GM20000 (cell line): ENCODE measurements around the gene FRS3.

Experiments used
- DNase-seq: peaks from one replicate; pipeline ENCODE4 v3.0.0; 2012; ENCODE audit warnings: low spot score
- TF ChIP-seq, protein P1 (sequence below): IDR thresholded peaks from 2 replicates; pipeline ENCODE4 v1.5.1; 2012; ENCODE audit warnings: mild to moderate bottlenecking, control low read depth; ENCODE audit errors: extremely low read depth, missing control alignments

The FRS3 gene

DNA sequence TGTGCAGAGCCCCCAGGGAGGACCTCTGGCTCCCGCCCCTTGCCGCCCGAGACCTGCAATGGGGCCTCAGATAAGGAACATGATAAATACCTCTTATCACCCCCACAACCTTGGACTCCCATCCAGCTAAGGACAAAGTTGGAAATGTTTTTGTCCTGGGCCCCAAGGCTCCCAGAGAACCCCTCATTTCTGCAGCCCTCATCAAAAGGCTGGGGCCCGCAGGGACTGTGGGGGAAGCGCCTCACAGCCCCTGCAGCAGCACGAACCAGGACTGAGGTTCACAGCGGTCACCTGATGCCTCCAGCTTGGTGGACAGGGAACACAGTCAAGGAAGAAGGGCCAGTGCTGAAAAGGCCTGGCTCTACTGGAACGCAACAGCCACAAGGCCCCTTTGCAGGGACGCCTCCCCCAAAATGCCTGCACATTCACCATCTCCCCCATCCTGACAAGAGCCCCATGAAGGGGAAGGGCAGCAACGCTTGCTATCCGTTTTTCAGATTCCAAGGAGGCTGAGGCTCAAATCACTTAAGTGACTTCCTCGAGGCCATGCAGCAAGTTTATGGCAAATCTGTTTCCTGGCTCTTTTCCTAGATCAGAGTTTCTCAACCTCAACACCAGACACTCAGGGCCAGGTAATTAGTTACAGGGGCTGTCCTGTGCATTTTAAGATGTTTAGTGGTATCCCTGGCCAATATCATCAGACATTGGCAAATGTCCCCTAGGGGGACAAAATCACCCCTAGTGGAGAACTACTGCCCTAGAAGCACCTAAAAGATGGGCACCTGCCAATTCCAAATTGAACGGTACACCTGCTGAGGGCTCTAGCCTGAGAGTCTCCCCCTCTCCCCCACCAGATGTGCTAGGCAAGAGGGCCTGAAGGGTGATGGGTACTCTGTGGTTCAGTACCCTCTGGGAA, 54.9 kb downstream of the FRS3 start:
- TF ChIP-seq, protein P1, sequence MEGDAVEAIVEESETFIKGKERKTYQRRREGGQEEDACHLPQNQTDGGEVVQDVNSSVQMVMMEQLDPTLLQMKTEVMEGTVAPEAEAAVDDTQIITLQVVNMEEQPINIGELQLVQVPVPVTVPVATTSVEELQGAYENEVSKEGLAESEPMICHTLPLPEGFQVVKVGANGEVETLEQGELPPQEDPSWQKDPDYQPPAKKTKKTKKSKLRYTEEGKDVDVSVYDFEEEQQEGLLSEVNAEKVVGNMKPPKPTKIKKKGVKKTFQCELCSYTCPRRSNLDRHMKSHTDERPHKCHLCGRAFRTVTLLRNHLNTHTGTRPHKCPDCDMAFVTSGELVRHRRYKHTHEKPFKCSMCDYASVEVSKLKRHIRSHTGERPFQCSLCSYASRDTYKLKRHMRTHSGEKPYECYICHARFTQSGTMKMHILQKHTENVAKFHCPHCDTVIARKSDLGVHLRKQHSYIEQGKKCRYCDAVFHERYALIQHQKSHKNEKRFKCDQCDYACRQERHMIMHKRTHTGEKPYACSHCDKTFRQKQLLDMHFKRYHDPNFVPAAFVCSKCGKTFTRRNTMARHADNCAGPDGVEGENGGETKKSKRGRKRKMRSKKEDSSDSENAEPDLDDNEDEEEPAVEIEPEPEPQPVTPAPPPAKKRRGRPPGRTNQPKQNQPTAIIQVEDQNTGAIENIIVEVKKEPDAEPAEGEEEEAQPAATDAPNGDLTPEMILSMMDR, result no peak
- no peak for DNase-seq

DNA sequence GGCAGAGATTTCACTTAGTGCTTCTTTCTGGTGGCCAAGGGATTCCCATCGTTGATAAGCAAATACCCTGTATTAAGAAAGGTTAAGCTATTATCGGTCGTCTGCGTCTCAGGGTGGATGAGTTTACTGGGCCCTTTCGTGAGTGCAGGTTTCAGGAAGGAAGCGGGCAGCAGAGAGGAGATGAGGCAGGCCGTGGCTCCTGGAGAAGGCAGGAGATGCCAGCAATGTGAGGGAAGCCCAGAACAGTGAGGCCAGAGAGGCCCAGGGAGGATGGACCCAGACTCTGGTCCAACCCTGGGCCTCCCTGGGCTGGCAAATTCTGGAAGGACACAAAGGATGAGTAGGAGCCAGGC, 55.5 kb downstream of the FRS3 start:
- TF ChIP-seq, protein P1, result no peak
- DNase-seq, result no peak

DNA sequence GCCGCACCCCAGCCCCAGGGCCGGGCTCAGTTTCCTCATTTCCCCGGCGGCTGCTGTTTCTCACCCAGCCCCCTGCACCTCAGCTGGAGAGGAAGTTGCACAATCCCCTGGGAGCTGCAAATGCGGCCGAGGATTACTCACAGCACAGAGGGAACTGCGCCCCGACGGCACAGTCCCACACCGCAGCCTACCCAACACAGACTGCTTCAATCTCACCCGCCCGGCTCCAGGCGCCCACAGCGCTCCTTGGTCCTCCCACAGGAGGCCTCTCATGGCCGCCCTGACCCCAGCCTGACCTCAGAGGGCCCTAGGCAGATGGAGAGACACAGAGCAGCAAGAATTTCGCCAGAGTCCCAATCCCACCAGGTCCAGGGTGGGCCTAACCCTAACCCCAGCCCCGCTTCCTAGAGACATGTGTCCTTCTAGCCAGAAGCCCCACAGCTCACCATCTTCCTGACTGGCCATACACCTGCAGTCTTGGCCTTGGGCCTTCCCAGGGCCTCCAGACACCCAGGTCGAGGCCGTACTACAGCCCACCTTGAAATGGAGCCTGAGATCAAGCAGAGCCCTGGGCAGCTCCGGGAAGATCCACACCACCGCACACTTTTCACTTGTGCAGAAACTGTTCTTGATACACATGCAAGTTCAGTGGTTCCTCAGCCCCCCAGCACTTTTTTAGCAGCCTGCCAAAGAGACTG, 56.0 kb downstream of the FRS3 start:
- TF ChIP-seq, protein P1, result no peak
- peak; percentile 83 for DNase-seq

DNA sequence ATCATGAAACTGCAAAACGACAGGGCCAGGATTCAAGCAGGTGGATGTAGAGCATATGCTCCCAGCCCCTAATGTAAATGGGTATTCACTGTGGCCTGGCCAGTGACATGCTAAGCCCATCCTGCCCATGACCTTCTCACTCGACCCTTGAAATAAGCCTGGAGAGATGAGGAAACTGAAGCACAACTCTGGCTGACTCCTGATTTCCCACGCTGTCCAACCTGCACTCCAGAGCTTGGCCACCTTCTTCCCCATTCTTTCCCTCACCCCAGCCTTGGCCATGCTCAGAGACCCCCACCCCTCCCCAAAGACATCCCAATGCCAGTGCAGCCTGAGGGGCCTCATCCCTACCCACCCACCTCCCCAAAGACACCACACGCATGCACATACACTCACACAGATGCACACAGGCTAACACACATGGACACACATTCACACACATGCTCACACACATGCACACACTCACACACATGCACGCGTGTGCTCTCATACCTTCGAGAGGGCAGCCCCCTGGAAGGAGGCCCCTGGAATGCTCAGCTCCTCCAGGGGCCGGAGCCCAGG, 56.7 kb downstream of the FRS3 start:
- TF ChIP-seq, protein P1, result no peak
- DNase-seq, result no peak

DNA sequence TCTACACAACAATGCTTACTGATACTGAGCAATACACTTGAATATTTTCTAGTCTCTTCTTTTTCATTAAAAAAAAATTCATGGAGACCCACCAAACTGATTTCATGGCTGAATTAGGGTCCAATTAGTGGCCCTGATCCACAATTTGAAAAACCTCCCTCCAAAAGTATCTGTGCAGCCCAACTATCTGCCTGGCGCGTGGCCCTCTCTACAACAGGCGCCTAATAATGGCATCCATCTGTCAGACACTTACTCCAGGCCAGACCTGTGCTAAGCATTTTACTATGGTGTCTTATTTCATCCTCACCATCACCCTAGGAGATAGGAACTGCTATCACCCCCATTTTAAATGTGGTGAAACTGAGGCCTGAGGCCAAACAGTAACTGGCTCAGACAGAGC, 58.3 kb downstream of the FRS3 start:
- no peak for DNase-seq
- TF ChIP-seq, protein P1, result no peak

DNA sequence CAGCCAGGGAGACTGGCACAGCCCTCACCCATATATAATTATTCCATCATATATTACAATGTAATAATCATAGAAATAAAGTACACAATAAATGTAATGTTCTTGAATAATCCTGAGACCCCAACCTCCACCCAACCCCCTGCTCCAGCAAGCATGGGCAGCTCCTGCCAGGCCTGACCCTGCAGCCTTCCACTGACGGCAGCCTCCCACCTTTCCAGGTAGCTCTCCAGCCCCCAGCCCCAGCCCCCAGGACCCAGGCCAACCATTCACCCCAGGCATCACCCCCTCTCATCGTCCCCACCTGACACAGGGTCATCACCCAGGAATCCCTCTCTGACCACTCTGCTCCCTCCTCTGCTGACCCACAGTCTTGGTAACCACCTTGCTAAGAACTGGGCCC, 58.9 kb downstream of the FRS3 start:
- no peak for DNase-seq
- TF ChIP-seq, protein P1, result no peak

DNA sequence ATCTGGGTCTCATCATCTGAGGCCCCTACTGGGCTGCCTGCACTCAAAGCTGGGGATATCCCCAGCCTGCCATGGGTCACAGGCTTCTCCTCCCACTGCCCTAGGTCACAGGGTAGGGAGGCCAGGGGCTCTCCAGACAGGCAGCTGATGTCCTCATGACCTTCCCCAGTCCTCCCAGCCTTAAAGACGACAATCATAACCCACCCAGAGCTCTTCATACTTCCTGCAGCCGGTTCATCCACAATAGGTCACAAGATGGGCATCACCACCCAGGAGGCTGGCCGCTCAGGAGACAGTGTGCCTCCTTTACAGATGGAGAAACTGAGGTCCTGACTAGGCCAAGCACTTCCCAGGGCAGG, 59.5 kb downstream of the FRS3 start:
- DNase-seq, result peak; percentile 64
- TF ChIP-seq, protein P1, result no peak
